Vagina (tissue), 2 donors: ENCODE results near the gene KRTAP12-2.

Experiments used
- CTCF ChIP-seq, 3 experiments: fragments of 450-650 bp in 2 of 3; fragments of 200-600 bp in 1 of 3; sonication (generic) in 1 of 3; IDR thresholded peaks; one replicate each; pipeline ENCODE4 v1.5.1; 2017 to 2019; ENCODE audit warnings: antibody characterized with exemption in 3 of 3, mild to moderate bottlenecking in 2 of 3, moderate library complexity in 2 of 3
- POLR2A ChIP-seq, 2 donors: fragments of 450-650 bp; IDR thresholded peaks; one replicate each; pipeline ENCODE4 v1.6.1; 2017; ENCODE audit warnings: antibody characterized with exemption in 2 of 2, mild to moderate bottlenecking in 2 of 2, moderate library complexity in 2 of 2
- POLR2AphosphoS5 ChIP-seq, 2 donors: sonication (generic); formaldehyde crosslinking; IDR thresholded peaks; one replicate each; pipeline ENCODE4 v1.9.0; 2017; ENCODE audit warnings: antibody characterized with exemption in 2 of 2, mild to moderate bottlenecking in 2 of 2, low read depth in 1 of 2; ENCODE audit not compliant: insufficient read depth in 1 of 2

- TF ChIP-seq POLR2A (IDR thresholded peaks at IDR 0.05): no peak
- TF ChIP-seq CTCF (IDR thresholded peaks at IDR 0.05): no peak
- TF ChIP-seq POLR2AphosphoS5 (IDR thresholded peaks at IDR 0.05; ENCODE audit: insufficient read depth in 1 of 2, low read depth in 1 of 2): no peak
These were observed 35.6 kb upstream of the KRTAP12-2 start for GRCh38 chr21:44702111-44702972.
